A549 (cell line): Measurements from ENCODE around the gene PRKAR1B. TPM values are rescaled to one million over a fixed set of nuclear protein-coding genes. Genes with fewer than 3 reads are reported as not detected.

Experiments
- ATAC-seq, 2 experiments: fragments of 200-7000 bp in 1 of 2; fragments of >200 bp in 1 of 2; cut with Nextera tagmentation in 1 of 2; cut with Tn5 transposase in 1 of 2; 3 replicates each; pipeline versions ENCODE4 v1.8.0 to v1.9.1; 2018 to 2020; ENCODE audit warnings: mild to moderate bottlenecking in 1 of 2, moderate library complexity in 1 of 2
- CTCF ChIA-PET: fragments of 300-600 bp; sonication (Branson Sonifier 250); formaldehyde crosslinking; extraction: SDS; loops from one replicate; lab custom pipeline; 2021; ENCODE audit warnings: antibody characterized with exemption, inconsistent platforms; lab: Yijun Ruan, JAX
- POLR2A ChIA-PET: fragments of 350-600 bp; formaldehyde crosslinking; extraction: SDS; loops from one replicate; lab custom pipeline; 2021; ENCODE audit warnings: antibody characterized with exemption, inconsistent platforms; lab: Yijun Ruan, JAX
- DNase-seq, 2 experiments: peaks; one replicate each; pipeline versions ENCODE4 v3.0.0 to v3.0.0-alpha.2; 2011 to 2016; ENCODE audit warnings: low read depth in 1 of 2, low spot score in 1 of 2
- FAIRE-seq: peaks from 2 replicates; lab custom pipeline; 2011; peaks lifted over from hg19 to GRCh38; lab: Jason Lieb, UNC
- H3K27ac ChIP-seq, 2 experiments: fragments of >200 bp; sonication (Bioruptor Twin); formaldehyde crosslinking; 3 replicates each; pipeline ENCODE4 v1.5.1; 2016 to 2017
- H3K4me1 ChIP-seq: fragments of >200 bp; sonication (Bioruptor Twin); formaldehyde crosslinking; 3 replicates; pipeline ENCODE4 v1.6.1; 2016
- H3K4me2 ChIP-seq: fragments of >200 bp; sonication (Bioruptor Twin); formaldehyde crosslinking; 3 replicates; pipeline ENCODE4 v1.6.1; 2016
- H3K4me3 ChIP-seq: fragments of >200 bp; sonication (Bioruptor Twin); formaldehyde crosslinking; 3 replicates; pipeline ENCODE4 v1.5.1; 2016
- H3K9me3 ChIP-seq: fragments of >200 bp; sonication (Bioruptor Twin); formaldehyde crosslinking; 3 replicates; pipeline ENCODE4 v1.6.1; 2016
- BCL3 ChIP-seq: fragments of >200 bp; sonication (Bioruptor Twin); formaldehyde crosslinking; IDR thresholded peaks from 3 replicates; pipeline ENCODE4 v1.6.1; 2016
- CEBPB ChIP-seq, 2 experiments: fragments of >200 bp in 1 of 2; sonication (Bioruptor Twin) in 1 of 2; formaldehyde crosslinking in 1 of 2; IDR thresholded peaks; 2 replicates each; pipeline ENCODE4 v1.6.1; 2012 to 2016
- GATA3 ChIP-seq: IDR thresholded peaks from 2 replicates; pipeline ENCODE4 v1.6.1; 2012; ENCODE audit warnings: borderline replicate concordance
- HES2 ChIP-seq: fragments of >200 bp; sonication (Bioruptor Twin); formaldehyde crosslinking; IDR thresholded peaks from 2 replicates; pipeline ENCODE4 v1.6.1; 2016
- HEYL ChIP-seq: fragments of 250-450 bp; sonication (Bioruptor Pico); IDR thresholded peaks from 2 replicates; pipeline ENCODE4 v1.8.0; 2021; ENCODE audit warnings: mild to moderate bottlenecking, moderate library complexity
- HOXB13 ChIP-seq: fragments of 250-450 bp; sonication (Bioruptor Pico); IDR thresholded peaks from 2 replicates; pipeline ENCODE4 v1.5.0; 2020; ENCODE audit warnings: low read depth, mild to moderate bottlenecking, moderate library complexity
- JUNB ChIP-seq: fragments of >200 bp; sonication (Bioruptor Twin); formaldehyde crosslinking; IDR thresholded peaks from 2 replicates; pipeline ENCODE4 v1.6.1; 2016
- MAFK ChIP-seq: fragments of 450-650 bp; IDR thresholded peaks from 2 replicates; pipeline ENCODE4 v1.6.1; 2014; ENCODE audit not compliant: partially characterized antibody
- MAZ ChIP-seq: fragments of 150-350 bp; IDR thresholded peaks from 2 replicates; pipeline ENCODE4 v1.6.1; 2014; ENCODE audit warnings: antibody characterized with exemption, low read depth, low read length, borderline replicate concordance
- PBX3 ChIP-seq: IDR thresholded peaks from 2 replicates; pipeline ENCODE4 v1.6.1; 2012
- PHF8 ChIP-seq: fragments of 200-600 bp; sonication (generic); IDR thresholded peaks from 2 replicates; pipeline ENCODE4 v1.6.1; 2016; ENCODE audit warnings: low read depth, mild to moderate bottlenecking, antibody characterized with exemption, moderate library complexity, borderline replicate concordance
- POLR2AphosphoS2 ChIP-seq: conservative IDR thresholded peaks from 2 replicates; pipeline ENCODE4 v1.6.1; 2012; ENCODE audit warnings: low read length, improper control_type of control experiment, inconsistent platforms
- RARB ChIP-seq: fragments of 250-450 bp; sonication (Bioruptor Pico); IDR thresholded peaks from 2 replicates; pipeline ENCODE4 v1.8.0; 2021; ENCODE audit warnings: mild to moderate bottlenecking, moderate library complexity
- RCOR1 ChIP-seq: fragments of 150-350 bp; IDR thresholded peaks from 2 replicates; pipeline ENCODE4 v1.6.1; 2014; ENCODE audit warnings: antibody characterized with exemption, low read length, low read depth
- RFX5 ChIP-seq: fragments of 450-650 bp; IDR thresholded peaks from 2 replicates; pipeline ENCODE4 v1.7.1; 2014; ENCODE audit warnings: antibody characterized with exemption, mild to moderate bottlenecking, moderate library complexity
- TP53 ChIP-seq: fragments of 250-450 bp; sonication (Bioruptor Pico); IDR thresholded peaks from 2 replicates; pipeline ENCODE4 v1.5.0; 2021; ENCODE audit warnings: mild to moderate bottlenecking, moderate library complexity
- USF2 ChIP-seq: fragments of 450-650 bp; IDR thresholded peaks from 2 replicates; pipeline ENCODE4 v1.6.1; 2014; ENCODE audit warnings: antibody characterized with exemption
- ZC3H11A ChIP-seq: fragments of 450-650 bp; IDR thresholded peaks from 2 replicates; pipeline ENCODE4 v1.6.1; 2014; ENCODE audit warnings: antibody characterized with exemption, mild to moderate bottlenecking
- ZNF302 ChIP-seq: fragments of 250-450 bp; sonication (Bioruptor Pico); IDR thresholded peaks from 2 replicates; pipeline ENCODE4 v1.9.0; 2021; ENCODE audit warnings: inconsistent platforms, mild to moderate bottlenecking, moderate library complexity
- ZSCAN20 ChIP-seq: fragments of 250-450 bp; sonication (Bioruptor Pico); IDR thresholded peaks from 2 replicates; pipeline ENCODE4 v1.8.0; 2022; ENCODE audit warnings: mild to moderate bottlenecking, moderate library complexity
- WGBS: methylation state at CpG from one replicate; pipeline ENCODE4 v1.1.6; 2017; ENCODE audit errors: missing lambda C conversion rate; 5-methylcytosine and 5-hydroxymethylcytosine counted together
- polyA plus RNA-seq, 4 experiments: library from polyadenylated mRNA; depleted of rRNA in 3 of 4; stranded (reverse); fragments of >200 nt; fragmentation: RNase III in 1 of 4; extraction: RNeasy Plus Mini Kit Qiagen cat#74134 plus additional on column Dnase treatment in 1 of 4; gene quantifications; 2 replicates in 3 of 4; 3 replicates in 1 of 4; pipeline ENCODE4 v1.2.3, GENCODE V29; 2011 to 2017

The PRKAR1B gene
- polyA plus RNA-seq, 2 of the 4 experiments (the other 2 are of a cell fraction), result 10.1 to 33.7 TPM

- TF ChIP-seq BCL3, result no peak
- no peak for TF ChIP-seq ZNF302 (CRISPR knock-in tag)
- TF ChIP-seq TP53 (CRISPR knock-in tag), result no peak
- TF ChIP-seq MAFK, result no peak
Observed at GRCh38 chr7:564176-564865, 162.8 kb downstream of the PRKAR1B start (continued).

GRCh38 chr7:563629-564170 is 163.4 kb downstream of the PRKAR1B start:
- H3K27ac ChIP-seq, result no peak overlapping the region
- H3K4me1 ChIP-seq, result no peaks in the 10 kb centered on the region
- no peaks in the 10 kb centered on the region for H3K9me3 ChIP-seq
- FAIRE-seq (no peak), DNase-seq (no peak), ATAC-seq (no peak)
- TF ChIP-seq GATA3 (no peak), ZC3H11A (no peak), POLR2AphosphoS2 (no peak), CEBPB (IDR thresholded peaks at IDR 0.05) (no peak), HEYL (CRISPR knock-in tag) (no peak), PBX3 (no peak)
- CTCF ChIA-PET, result interaction anchor here (0.9 kb wide), 1 partner anchor 231 kb away, joined by 7 read pairs; no protein-coding TSS in a partner anchor
- no peak overlapping the region for H3K4me3 ChIP-seq
- no peak overlapping the region for H3K4me2 ChIP-seq
- POLR2A ChIA-PET, result no interaction called here
- WGBS, result 83% methylated on average over 11 of the region's 11 CpGs

GRCh38 chr7:562789-563628 is 164.1 kb downstream of the PRKAR1B start:
- Histone ChIP-seq H3K9me3 (no peaks in the 10 kb centered on the region), H3K4me3 (no peak overlapping the region), H3K27ac (no peak overlapping the region)
- POLR2A ChIA-PET, result no interaction called here
- no peak for DNase-seq
- no peak for ATAC-seq
- CTCF ChIA-PET, result interaction anchor here (0.6 to 1.8 kb wide), 2 partner anchors 10 to 548 kb away, joined by 3 to 5 read pairs; no protein-coding TSS in a partner anchor
- TF ChIP-seq PHF8 (no peak), RARB (CRISPR knock-in tag) (no peak), MAZ (no peak), HES2 (no peak), RFX5 (no peak), JUNB (no peak), RCOR1 (no peak), USF2 (no peak), ZSCAN20 (CRISPR knock-in tag) (no peak), TP53 (CRISPR knock-in tag) (no peak), HOXB13 (no peak), POLR2AphosphoS2 (no peak)
- TF ChIP-seq, all 56 proteins: peak for 0
- H3K4me1 ChIP-seq, result no peaks in the 10 kb centered on the region
- 87% methylated on average over 8 of the region's 17 CpGs for WGBS
- no peak for FAIRE-seq
- H3K4me2 ChIP-seq, result no peak overlapping the region
